Vagina (tissue), 2 donors: ENCODE results near the gene ADAP1.

Experiments
- POLR2A ChIP-seq, 2 donors: fragments of 450-650 bp; IDR thresholded peaks; one replicate each; pipeline ENCODE4 v1.6.1; 2017; ENCODE audit warnings: antibody characterized with exemption in 2 of 2, mild to moderate bottlenecking in 2 of 2, moderate library complexity in 2 of 2
- POLR2AphosphoS5 ChIP-seq, 2 donors: sonication (generic); formaldehyde crosslinking; IDR thresholded peaks; one replicate each; pipeline ENCODE4 v1.9.0; 2017; ENCODE audit warnings: antibody characterized with exemption in 2 of 2, mild to moderate bottlenecking in 2 of 2, low read depth in 1 of 2; ENCODE audit not compliant: insufficient read depth in 1 of 2

DNA sequence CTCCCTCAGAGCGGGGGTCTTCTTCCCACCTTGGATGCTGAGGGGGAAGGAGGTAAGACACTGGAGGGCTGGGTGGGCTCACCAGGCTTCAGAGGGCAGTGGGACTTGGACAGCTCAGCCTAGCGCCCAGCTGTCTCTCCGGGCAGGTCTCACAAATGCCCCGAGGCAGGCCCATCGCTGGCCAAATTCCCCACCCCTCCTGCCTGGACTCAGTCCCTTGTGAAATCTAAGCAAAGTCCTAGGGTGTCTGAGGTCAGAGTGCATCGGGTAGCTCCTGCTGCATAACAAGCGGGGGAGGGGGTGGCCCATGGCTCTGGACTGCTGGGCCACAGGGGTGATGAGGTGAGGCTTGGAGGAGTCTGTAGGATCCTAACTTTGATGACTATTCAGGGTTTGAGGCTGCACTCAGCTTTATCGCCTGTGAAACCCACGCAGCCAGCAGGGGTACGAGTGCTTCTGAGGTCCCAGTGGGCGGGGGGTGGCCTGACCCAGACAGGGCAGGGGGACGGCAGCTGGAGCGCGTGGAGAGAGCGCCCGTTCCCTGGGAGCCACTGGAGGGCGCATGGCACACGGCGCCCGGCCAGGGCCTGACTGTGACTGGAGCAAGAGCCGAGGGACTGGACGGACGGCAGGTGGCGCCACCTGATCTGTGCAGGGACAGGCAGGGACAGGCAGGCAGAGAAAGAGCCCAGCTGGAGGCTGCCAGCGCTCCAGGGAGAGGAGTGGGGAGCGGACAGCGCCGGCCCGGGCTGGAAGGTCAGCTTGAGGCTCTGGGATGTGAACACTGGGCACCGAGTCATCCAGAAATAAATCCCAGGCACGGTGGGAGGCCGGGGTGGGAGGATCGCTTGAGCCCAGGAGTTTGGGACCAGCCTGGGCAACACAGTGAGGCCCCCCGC is 38.5 kb upstream of the ADAP1 start:
- TF ChIP-seq POLR2A (IDR thresholded peaks at IDR 0.05): no peak
- TF ChIP-seq POLR2AphosphoS5 (IDR thresholded peaks at IDR 0.05; ENCODE audit: insufficient read depth in 1 of 2, low read depth in 1 of 2): peak; percentile 57 to 62
